HepG2 (cell line): ENCODE results near the gene TLCD1. TPM values are rescaled to one million over a fixed set of nuclear protein-coding genes. Genes with fewer than 3 reads are reported as not detected.

ENCODE experiments used
- AGO1 ChIP-seq: fragments of 200-400 bp; formaldehyde crosslinking; IDR thresholded peaks from 2 replicates; pipeline ENCODE4 v1.6.1; 2017; ENCODE audit warnings: mild to moderate bottlenecking, low read depth, low read length, moderate library complexity; ENCODE audit not compliant: poor library complexity, severe bottlenecking
- CEBPB ChIP-seq: IDR thresholded peaks from 2 replicates; pipeline ENCODE4 v1.6.1; 2011; ENCODE audit warnings: low read depth, low read length, improper control_type of control experiment, borderline replicate concordance
- KMT2B ChIP-seq: IDR thresholded peaks from 2 replicates; pipeline ENCODE4 v1.6.1; 2016; ENCODE audit warnings: missing genetic modification reagents, missing compliant biosample characterization
- MEF2D ChIP-seq: sonication (generic); formaldehyde crosslinking; IDR thresholded peaks from 2 replicates; pipeline ENCODE4 v1.5.1; 2020; ENCODE audit warnings: mild to moderate bottlenecking, missing genetic modification reagents
- SALL2 ChIP-seq: sonication (generic); formaldehyde crosslinking; IDR thresholded peaks from 2 replicates; pipeline ENCODE4 v1.8.1; 2023; ENCODE audit warnings: mild to moderate bottlenecking, missing genetic modification reagents, inconsistent platforms
- SP2 ChIP-seq: sonication (generic); formaldehyde crosslinking; IDR thresholded peaks from 2 replicates; pipeline ENCODE4 v1.5.1; 2020; ENCODE audit warnings: mild to moderate bottlenecking, missing genetic modification reagents
- SRF ChIP-seq: IDR thresholded peaks from 2 replicates; pipeline ENCODE4 v1.6.1; 2011; ENCODE audit warnings: mild to moderate bottlenecking, low read depth, low read length, moderate library complexity
- ZFP41 ChIP-seq: sonication (generic); formaldehyde crosslinking; IDR thresholded peaks from 2 replicates; pipeline ENCODE4 v1.4.0; 2020; ENCODE audit warnings: mild to moderate bottlenecking, missing genetic modification reagents, borderline replicate concordance
- ZKSCAN1 ChIP-seq: fragments of 150-350 bp; IDR thresholded peaks from 2 replicates; pipeline ENCODE4 v1.6.1; 2014; ENCODE audit warnings: low read length
- ZNF138 ChIP-seq: sonication (generic); formaldehyde crosslinking; IDR thresholded peaks from 2 replicates; pipeline ENCODE4 v1.5.0; 2020; ENCODE audit warnings: mild to moderate bottlenecking, low read depth, missing genetic modification reagents
- ZNF251 ChIP-seq: sonication (generic); formaldehyde crosslinking; IDR thresholded peaks from 2 replicates; pipeline ENCODE4 v1.9.0; 2021; ENCODE audit warnings: mild to moderate bottlenecking, missing genetic modification reagents
- ZNF557 ChIP-seq: sonication (generic); formaldehyde crosslinking; IDR thresholded peaks from 2 replicates; pipeline ENCODE4 v1.4.0; 2020; ENCODE audit warnings: missing genetic modification reagents
- ZNF619 ChIP-seq: sonication (generic); formaldehyde crosslinking; IDR thresholded peaks from 2 replicates; pipeline ENCODE4 v1.4.0; 2020; ENCODE audit warnings: mild to moderate bottlenecking, missing genetic modification reagents
- ZNF660 ChIP-seq: sonication (generic); formaldehyde crosslinking; IDR thresholded peaks from 2 replicates; pipeline ENCODE4 v1.5.1; 2020; ENCODE audit warnings: mild to moderate bottlenecking, low read depth, missing genetic modification reagents, borderline replicate concordance
- ZNF772 ChIP-seq: sonication (generic); formaldehyde crosslinking; IDR thresholded peaks from 2 replicates; pipeline ENCODE4 v1.5.0; 2020; ENCODE audit warnings: mild to moderate bottlenecking, missing genetic modification reagents
- polyA plus RNA-seq, 8 experiments: library from polyadenylated mRNA; depleted of rRNA in 3 of 8; stranded (reverse) in 7 of 8; unstranded in 1 of 8; fragments of >200 nt; fragmentation: Illumina TruSeq in 4 of 8; extraction: Trizol in 4 of 8; gene quantifications; 2 replicates each; pipeline versions ENCODE4 v1.2.1 to v1.2.3, GENCODE V29; 2011 to 2016; ENCODE audit warnings: low read depth in 4 of 8, missing spikeins in 1 of 8, mixed read lengths in 1 of 8; ENCODE audit not compliant: insufficient read depth in 1 of 8
- total RNA-seq, 5 experiments: library from RNA; depleted of rRNA; stranded (reverse); fragments of >200 nt; fragmentation: Illumina TruSeq; extraction: Trizol; gene quantifications; 2 replicates each; pipeline ENCODE4 v1.2.3, GENCODE V29; 2016; ENCODE audit warnings: low read depth in 1 of 5
- TF ChIP-seq, protein P1 (sequence below): IDR thresholded peaks from 2 replicates; pipeline ENCODE4 v1.6.1; 2012; ENCODE audit warnings: low read length, improper control_type of control experiment
- TF ChIP-seq, protein P2 (sequence below): sonication (generic); formaldehyde crosslinking; IDR thresholded peaks from 2 replicates; pipeline ENCODE4 v1.5.0; 2020; ENCODE audit warnings: missing genetic modification reagents
- TF ChIP-seq, protein P3 (sequence below): sonication (generic); formaldehyde crosslinking; conservative IDR thresholded peaks from 2 replicates; pipeline ENCODE4 v1.4.0; 2020; ENCODE audit warnings: missing genetic modification reagents

Gene TLCD1
- total and polyA plus RNA-seq, 2 of the 13 experiments (the other 11 are each of a cell fraction or from before 2014, with no cell fraction given) = 14.9 to 19.6 TPM

DNA sequence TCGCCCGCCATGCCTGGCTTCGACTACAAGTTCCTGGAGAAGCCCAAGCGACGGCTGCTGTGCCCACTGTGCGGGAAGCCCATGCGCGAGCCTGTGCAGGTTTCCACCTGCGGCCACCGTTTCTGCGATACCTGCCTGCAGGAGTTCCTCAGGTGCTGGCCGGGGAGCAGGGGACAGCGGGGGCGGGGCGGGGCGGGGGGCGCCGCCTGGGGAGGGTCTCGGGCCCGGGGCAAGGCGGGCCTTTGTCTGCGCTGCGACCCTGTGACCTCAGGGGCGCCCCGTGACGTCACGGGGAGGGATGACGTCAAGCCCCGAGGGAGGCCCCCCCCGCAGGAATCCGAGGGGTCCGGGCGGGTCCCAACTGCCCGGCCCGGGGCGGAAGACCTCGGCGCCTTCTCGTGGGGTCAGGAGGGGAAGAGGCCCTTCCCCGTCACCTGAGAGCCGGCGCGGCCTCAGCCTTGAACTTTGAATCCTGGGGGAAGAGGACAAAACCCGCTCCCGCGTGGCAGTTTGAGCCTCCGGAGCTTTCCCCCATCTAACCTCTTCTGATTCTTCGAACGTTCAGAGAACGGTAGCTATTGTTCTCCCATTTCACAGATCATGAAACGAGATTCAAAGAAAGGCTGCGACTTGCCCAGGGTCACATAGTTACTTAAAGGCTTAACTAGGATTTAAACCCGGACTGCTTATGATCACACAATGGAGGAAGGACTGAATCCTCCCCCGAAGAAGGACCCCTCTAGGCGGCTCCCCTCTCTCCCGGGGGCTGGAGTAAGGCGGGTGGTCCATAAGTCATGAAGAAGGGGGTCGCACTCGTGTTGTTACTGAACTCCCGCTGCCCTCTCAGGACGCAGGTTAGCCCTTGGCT is 18.3 kb upstream of the TLCD1 start (continued):
- TF ChIP-seq, protein P1, sequence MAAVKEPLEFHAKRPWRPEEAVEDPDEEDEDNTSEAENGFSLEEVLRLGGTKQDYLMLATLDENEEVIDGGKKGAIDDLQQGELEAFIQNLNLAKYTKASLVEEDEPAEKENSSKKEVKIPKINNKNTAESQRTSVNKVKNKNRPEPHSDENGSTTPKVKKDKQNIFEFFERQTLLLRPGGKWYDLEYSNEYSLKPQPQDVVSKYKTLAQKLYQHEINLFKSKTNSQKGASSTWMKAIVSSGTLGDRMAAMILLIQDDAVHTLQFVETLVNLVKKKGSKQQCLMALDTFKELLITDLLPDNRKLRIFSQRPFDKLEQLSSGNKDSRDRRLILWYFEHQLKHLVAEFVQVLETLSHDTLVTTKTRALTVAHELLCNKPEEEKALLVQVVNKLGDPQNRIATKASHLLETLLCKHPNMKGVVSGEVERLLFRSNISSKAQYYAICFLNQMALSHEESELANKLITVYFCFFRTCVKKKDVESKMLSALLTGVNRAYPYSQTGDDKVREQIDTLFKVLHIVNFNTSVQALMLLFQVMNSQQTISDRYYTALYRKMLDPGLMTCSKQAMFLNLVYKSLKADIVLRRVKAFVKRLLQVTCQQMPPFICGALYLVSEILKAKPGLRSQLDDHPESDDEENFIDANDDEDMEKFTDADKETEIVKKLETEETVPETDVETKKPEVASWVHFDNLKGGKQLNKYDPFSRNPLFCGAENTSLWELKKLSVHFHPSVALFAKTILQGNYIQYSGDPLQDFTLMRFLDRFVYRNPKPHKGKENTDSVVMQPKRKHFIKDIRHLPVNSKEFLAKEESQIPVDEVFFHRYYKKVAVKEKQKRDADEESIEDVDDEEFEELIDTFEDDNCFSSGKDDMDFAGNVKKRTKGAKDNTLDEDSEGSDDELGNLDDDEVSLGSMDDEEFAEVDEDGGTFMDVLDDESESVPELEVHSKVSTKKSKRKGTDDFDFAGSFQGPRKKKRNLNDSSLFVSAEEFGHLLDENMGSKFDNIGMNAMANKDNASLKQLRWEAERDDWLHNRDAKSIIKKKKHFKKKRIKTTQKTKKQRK = no peak
- TF ChIP-seq, protein P2, sequence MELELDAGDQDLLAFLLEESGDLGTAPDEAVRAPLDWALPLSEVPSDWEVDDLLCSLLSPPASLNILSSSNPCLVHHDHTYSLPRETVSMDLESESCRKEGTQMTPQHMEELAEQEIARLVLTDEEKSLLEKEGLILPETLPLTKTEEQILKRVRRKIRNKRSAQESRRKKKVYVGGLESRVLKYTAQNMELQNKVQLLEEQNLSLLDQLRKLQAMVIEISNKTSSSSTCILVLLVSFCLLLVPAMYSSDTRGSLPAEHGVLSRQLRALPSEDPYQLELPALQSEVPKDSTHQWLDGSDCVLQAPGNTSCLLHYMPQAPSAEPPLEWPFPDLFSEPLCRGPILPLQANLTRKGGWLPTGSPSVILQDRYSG = no peak
- TF ChIP-seq ZNF251 (CRISPR knock-in tag) = no peak
- 0 out of 2 replicates have a peak, but pooled peaks have one; percentile 43 for TF ChIP-seq ZNF138 (CRISPR knock-in tag)
- TF ChIP-seq, protein P3, sequence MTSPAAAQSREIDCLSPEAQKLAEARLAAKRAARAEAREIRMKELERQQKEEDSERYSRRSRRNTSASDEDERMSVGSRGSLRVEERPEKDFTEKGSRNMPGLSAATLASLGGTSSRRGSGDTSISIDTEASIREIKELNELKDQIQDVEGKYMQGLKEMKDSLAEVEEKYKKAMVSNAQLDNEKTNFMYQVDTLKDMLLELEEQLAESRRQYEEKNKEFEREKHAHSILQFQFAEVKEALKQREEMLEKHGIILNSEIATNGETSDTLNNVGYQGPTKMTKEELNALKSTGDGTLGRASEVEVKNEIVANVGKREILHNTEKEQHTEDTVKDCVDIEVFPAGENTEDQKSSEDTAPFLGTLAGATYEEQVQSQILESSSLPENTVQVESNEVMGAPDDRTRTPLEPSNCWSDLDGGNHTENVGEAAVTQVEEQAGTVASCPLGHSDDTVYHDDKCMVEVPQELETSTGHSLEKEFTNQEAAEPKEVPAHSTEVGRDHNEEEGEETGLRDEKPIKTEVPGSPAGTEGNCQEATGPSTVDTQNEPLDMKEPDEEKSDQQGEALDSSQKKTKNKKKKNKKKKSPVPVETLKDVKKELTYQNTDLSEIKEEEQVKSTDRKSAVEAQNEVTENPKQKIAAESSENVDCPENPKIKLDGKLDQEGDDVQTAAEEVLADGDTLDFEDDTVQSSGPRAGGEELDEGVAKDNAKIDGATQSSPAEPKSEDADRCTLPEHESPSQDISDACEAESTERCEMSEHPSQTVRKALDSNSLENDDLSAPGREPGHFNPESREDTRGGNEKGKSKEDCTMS (CRISPR knock-in tag) = no peak
- peak; percentile 35 for TF ChIP-seq AGO1
- no peak for TF ChIP-seq CEBPB
- TF ChIP-seq ZKSCAN1 = no peak
- TF ChIP-seq SALL2 (CRISPR knock-in tag) = no peak; the same call in 1 of the 2 replicates
- TF ChIP-seq ZFP41 (CRISPR knock-in tag) = no peak
- TF ChIP-seq SRF = no peak
- 0 out of 2 replicates have a peak, but pooled peaks have one; percentile 62 for TF ChIP-seq ZNF619 (CRISPR knock-in tag)
- TF ChIP-seq ZNF557 (CRISPR knock-in tag) = no peak
- TF ChIP-seq KMT2B (CRISPR knock-in tag) = no peak
- TF ChIP-seq SP2 (CRISPR knock-in tag) = 0 out of 2 replicates have a peak, but pooled peaks have one; percentile 24
- no peak for TF ChIP-seq ZNF660 (CRISPR knock-in tag)
- TF ChIP-seq ZNF772 (CRISPR knock-in tag) = no peak
- TF ChIP-seq MEF2D = no peak; the same call in 1 of the 2 replicates
